ENCODE measurements around the gene C1QTNF9B.
"Not testable (repeated sequence)": the region's sequence is repeated elsewhere in the genome, so short reads cannot be mapped to it uniquely, and the experiment has no call there.

The C1QTNF9B gene

GRCh38 chr13:23894746-23895145 is 2.6 kb downstream of the C1QTNF9B start:
- DNase-seq = not testable (repeated sequence)

GRCh38 chr13:23893791-23894190 is 3.5 kb downstream of the C1QTNF9B start:
- not testable (repeated sequence) for DNase-seq

GRCh38 chr13:23889615-23890607 is 7.4 kb downstream of the C1QTNF9B start:
- peak in 10 of 58 donors; percentile 3 to 49 (median 34) for DNase-seq

- DNase-seq = peak; percentile 37 to 96 (median 92)
These were observed 8.4 kb downstream of the C1QTNF9B start, which contains the start of gene MIPEP for GRCh38 chr13:23888658-23889614. Gene MIPEP (minus strand): TSS chr13:23889400. CDS start chr13:23889320, 80 bp downstream.

GRCh38 chr13:23884361-23884760 is 12.9 kb downstream of the C1QTNF9B start:
- peak in 6 of 58 donors; percentile 7 to 23 (median 15) for DNase-seq

- DNase-seq = peak in 3 of 58 donors; percentile 13 to 23 (median 14)
These were observed 14.0 kb downstream of the C1QTNF9B start for GRCh38 chr13:23883255-23883654.

GRCh38 chr13:23881402-23881800 is 15.9 kb downstream of the C1QTNF9B start:
- DNase-seq = not testable (repeated sequence)

- peak in 1 of 58 donors; percentile 12 for DNase-seq
These were observed 16.6 kb downstream of the C1QTNF9B start for GRCh38 chr13:23880493-23881401.

- no peak for DNase-seq
These were observed 20.0 kb downstream of the C1QTNF9B start for GRCh38 chr13:23877286-23877685.

- peak in 4 of 58 donors; percentile 2 to 40 (median 19) for DNase-seq
These were observed 21.0 kb downstream of the C1QTNF9B start for GRCh38 chr13:23876265-23876664.

- no peak for DNase-seq
These were observed 25.6 kb downstream of the C1QTNF9B start for GRCh38 chr13:23871616-23872220.

GRCh38 chr13:23870356-23871140 is 26.8 kb downstream of the C1QTNF9B start:
- no peak for DNase-seq

- no peak for DNase-seq
These were observed 28.8 kb downstream of the C1QTNF9B start for GRCh38 chr13:23868521-23868920.

- DNase-seq = no peak
These were observed 30.2 kb downstream of the C1QTNF9B start for GRCh38 chr13:23867027-23867491.

GRCh38 chr13:23866420-23867026 is 30.8 kb downstream of the C1QTNF9B start:
- DNase-seq = no peak

- DNase-seq = no peak
These were observed 31.4 kb downstream of the C1QTNF9B start for GRCh38 chr13:23865906-23866305.

- DNase-seq = no peak
These were observed 32.3 kb downstream of the C1QTNF9B start for GRCh38 chr13:23865026-23865425.

- DNase-seq = no peak
These were observed 36.0 kb downstream of the C1QTNF9B start for GRCh38 chr13:23861310-23861709.

Data from anterior cingulate cortex (tissue), 58 donors.